ENCODE data around the gene TCN1. TPM values are rescaled to one million over a fixed set of nuclear protein-coding genes. Genes with fewer than 3 reads are reported as not detected.
"Not testable (repeated sequence)": the region's sequence is repeated elsewhere in the genome, so short reads cannot be mapped to it uniquely, and the experiment has no call there.

Gene TCN1
- total RNA-seq, 2 experiments from 2014 or later: not detected

DNA sequence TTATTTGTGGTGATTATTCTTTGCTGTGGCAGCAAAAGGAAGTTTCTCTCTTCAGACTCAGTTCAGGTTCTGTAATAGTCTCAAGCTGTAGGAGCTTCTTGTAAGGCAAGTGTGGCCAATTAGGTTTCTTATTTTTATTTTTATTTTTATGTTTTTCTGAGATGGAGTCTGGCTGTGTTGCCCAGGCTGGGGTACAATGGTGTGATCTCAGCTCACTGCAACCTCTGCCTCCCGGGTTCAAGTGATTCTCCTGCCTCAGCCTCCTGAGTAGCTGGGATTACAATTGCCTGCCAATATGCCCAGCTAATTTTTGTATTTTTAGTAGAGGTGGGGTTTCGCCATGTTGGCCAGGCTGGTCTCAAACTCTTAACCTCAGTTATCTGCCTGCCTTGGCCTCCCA lies 16.7 kb downstream of the TCN1 start:
- H3K27me3 Mint-ChIP-seq; H3K9me3 Mint-ChIP-seq; H3K4me1 Mint-ChIP-seq (ENCODE audit: low read depth); H3K36me3 Mint-ChIP-seq; H3K4me3 Mint-ChIP-seq; H3K27ac Mint-ChIP-seq; intact Hi-C loops (cut with micrococcal nuclease); DNase-seq; POLR2A ChIA-PET: not testable (repeated sequence)
- CTCF ChIA-PET: interaction anchor here (1.2 kb wide), 1 partner anchor 40 kb away, joined by 3 read pairs; no protein-coding TSS in a partner anchor

DNA sequence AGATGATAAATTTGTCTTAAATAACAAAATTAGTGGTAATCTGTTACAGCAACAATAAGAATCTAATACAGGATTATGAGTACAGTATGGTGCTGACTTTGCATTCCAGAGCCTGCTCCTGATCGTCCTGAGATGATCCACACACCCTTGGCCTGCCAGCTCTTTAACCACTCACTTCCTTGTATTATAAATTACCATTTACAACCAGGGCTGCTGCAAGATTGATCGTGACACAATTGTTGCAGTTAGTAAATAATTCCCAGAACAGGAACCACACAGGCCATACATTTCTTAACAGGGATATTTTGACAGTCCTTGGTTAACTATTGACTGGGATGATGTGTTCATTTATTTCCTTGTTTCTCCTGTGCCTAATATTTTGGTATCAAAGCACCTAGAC lies 17.2 kb downstream of the TCN1 start:
- Mint-ChIP-seq H3K36me3 (no peaks in the 10 kb centered on the region), H3K27ac (no peak overlapping the region), H3K4me3 (no peak overlapping the region), H3K4me1 (ENCODE audit: low read depth) (no peaks in the 10 kb centered on the region), H3K9me3 (no peaks in the 10 kb centered on the region), H3K27me3 (no peaks in the 10 kb centered on the region)
- CTCF ChIA-PET: interaction anchor here (1.2 kb wide), 1 partner anchor 40 kb away, joined by 3 read pairs; no protein-coding TSS in a partner anchor
- intact Hi-C loops (cut with micrococcal nuclease): no loop called here
- POLR2A ChIA-PET: no interaction called here
- no peak for DNase-seq

DNA sequence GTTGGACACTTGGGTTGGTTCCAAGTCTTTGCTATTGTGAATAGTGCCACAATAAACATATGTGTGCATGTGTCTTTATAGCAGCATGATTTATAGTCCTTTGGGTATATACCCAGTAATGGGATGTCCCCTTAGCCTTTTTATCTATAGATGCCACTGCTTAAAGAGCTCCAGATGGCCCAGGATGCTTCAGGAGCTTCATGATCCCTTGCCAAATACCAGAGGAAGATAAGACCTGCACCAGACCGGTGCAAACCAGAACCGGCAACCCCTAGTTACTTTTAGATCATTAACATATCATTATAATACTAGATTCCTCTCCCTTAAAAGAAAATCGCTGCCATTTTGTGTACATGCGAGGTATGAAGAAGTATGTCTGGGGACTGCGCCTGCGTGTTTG lies 17.8 kb downstream of the TCN1 start:
- CTCF ChIA-PET: interaction anchor here (1.2 kb wide), 1 partner anchor 39 kb away, joined by 3 read pairs; no protein-coding TSS in a partner anchor
- not testable (repeated sequence) for DNase-seq, H3K4me3 Mint-ChIP-seq

DNA sequence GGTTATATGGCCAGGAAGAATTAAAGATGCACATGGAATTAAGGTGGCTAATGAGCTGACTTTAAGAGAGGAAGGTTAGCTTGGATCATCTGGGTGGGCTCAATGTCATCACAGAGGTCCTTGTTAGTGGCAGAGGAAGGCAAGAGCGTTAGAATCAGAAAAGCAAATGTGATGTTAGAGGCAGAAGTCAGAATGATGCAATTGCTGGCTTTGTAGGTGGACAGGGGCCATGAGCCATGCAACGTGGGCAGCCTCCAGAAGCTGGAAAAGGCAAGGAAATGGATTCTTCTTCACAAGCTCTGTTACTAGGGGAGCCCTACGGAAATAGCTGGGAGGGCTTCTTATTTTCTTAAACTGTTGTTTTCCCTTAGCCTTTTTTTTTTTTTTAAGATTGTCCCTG lies 18.7 kb downstream of the TCN1 start:
- no peaks in the 10 kb centered on the region for H3K4me1 Mint-ChIP-seq (ENCODE audit: low read depth)
- no peak overlapping the region for H3K27ac Mint-ChIP-seq
- ChIA-PET CTCF (no interaction called here), POLR2A (no interaction called here)
- no peaks in the 10 kb centered on the region for H3K27me3 Mint-ChIP-seq
- H3K36me3 Mint-ChIP-seq: no peaks in the 10 kb centered on the region
- intact Hi-C loops (cut with micrococcal nuclease): no loop called here
- H3K4me3 Mint-ChIP-seq: no peak overlapping the region
- no peak for DNase-seq
- H3K9me3 Mint-ChIP-seq: no peaks in the 10 kb centered on the region

More for the DNA sequence above, 17.8 kb downstream of the TCN1 start:
- H3K36me3 Mint-ChIP-seq; H3K4me1 Mint-ChIP-seq (ENCODE audit: low read depth); H3K9me3 Mint-ChIP-seq; intact Hi-C loops (cut with micrococcal nuclease); H3K27ac Mint-ChIP-seq; H3K27me3 Mint-ChIP-seq; POLR2A ChIA-PET: not testable (repeated sequence)

DNA sequence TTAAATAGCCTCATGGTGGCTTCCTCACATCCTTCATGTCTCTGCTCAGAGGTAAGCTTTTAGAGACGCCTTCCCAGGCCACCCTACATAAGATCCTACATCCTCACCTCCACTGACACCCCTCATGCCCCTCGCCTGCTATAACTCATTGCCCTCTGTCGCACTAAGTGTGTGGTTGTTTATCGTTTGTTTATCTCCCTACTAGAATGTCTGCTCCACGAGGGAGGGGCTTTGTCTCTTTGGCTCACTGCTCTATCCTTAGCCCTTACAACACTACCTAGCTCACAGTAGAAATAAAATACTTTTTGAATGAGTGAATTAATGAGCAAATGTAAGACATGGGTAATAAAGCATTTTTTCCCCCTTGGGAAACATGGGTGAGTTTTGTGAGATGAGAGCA lies 19.7 kb downstream of the TCN1 start:
- intact Hi-C loops (cut with micrococcal nuclease): no loop called here

DNA sequence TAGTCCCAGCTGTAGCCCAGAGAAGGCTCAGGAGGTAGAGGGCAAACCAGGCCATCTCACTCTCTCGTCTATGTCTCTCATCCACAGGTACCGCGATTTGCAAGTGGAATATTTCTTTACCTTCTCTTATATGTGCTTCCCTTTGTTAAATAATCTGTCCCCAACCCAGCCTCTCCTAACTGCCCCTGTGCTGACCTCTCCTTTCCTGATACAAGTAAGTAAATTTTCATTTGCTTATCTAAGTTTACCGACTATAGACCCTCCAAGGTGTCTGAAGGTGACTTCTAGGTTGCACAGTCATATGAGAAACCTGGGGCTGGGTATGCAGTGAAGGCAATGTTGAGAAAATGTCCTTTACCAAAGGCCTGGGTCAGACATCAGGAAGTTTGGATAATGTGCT lies 20.9 kb downstream of the TCN1 start, which contains the start of gene CBLIF:
CBLIF (minus strand) TSS at position 101 of the 400 bp plus-strand sequence; CDS start at position 55, 46 bp downstream.
- CTCF ChIA-PET: no interaction called here
- Mint-ChIP-seq H3K27ac (no peak within 1 kb of the TSS), H3K36me3 (no peaks in the 10 kb centered on the region), H3K4me1 (ENCODE audit: low read depth) (no peaks in the 10 kb centered on the region), H3K27me3 (no peaks in the 10 kb centered on the region), H3K4me3 (no peak within 1 kb of the TSS), H3K9me3 (no peaks in the 10 kb centered on the region)
- intact Hi-C loops (cut with micrococcal nuclease): no loop called here
- DNase-seq: no peak
- POLR2A ChIA-PET: no interaction called here

More for the DNA sequence above, 19.7 kb downstream of the TCN1 start:
- Mint-ChIP-seq H3K4me3 (no peak overlapping the region), H3K27ac (no peak overlapping the region), H3K36me3 (no peaks in the 10 kb centered on the region), H3K27me3 (no peaks in the 10 kb centered on the region), H3K9me3 (no peaks in the 10 kb centered on the region), H3K4me1 (ENCODE audit: low read depth) (no peaks in the 10 kb centered on the region)
- ChIA-PET CTCF (interaction anchor here (0.7 to 1.1 kb wide), 2 partner anchors 8 to 91 kb away, joined by 3 read pairs; no protein-coding TSS in a partner anchor), POLR2A (no interaction called here)
- no peak for DNase-seq

DNA sequence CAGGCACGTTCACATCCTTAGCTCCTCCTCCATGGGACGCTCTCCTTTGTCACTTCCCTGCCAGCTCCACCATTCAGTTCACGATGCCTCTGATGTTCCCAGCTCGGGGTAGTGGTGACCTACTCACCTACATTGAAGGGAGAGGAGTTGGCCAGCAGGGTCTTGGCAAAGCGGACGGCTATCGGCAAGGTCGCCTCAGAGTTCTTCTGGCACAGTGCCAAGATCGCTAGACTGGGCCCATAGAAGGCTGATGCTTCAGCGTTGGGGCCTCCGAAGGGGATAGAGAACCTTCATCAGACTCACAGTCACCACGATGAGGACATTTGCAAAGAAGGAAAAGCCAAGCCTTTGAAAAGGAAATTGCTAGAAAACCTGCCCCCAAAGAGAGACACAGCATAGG lies 24.0 kb downstream of the TCN1 start:
- intact Hi-C loops (cut with micrococcal nuclease): no loop called here
- H3K27ac Mint-ChIP-seq: no peak overlapping the region
- no peaks in the 10 kb centered on the region for H3K36me3 Mint-ChIP-seq
- ChIA-PET CTCF (no interaction called here), POLR2A (no interaction called here)
- H3K4me1 Mint-ChIP-seq (ENCODE audit: low read depth): no peaks in the 10 kb centered on the region
- no peak for DNase-seq
- H3K27me3 Mint-ChIP-seq: no peaks in the 10 kb centered on the region
- no peak overlapping the region for H3K4me3 Mint-ChIP-seq
- no peaks in the 10 kb centered on the region for H3K9me3 Mint-ChIP-seq

DNA sequence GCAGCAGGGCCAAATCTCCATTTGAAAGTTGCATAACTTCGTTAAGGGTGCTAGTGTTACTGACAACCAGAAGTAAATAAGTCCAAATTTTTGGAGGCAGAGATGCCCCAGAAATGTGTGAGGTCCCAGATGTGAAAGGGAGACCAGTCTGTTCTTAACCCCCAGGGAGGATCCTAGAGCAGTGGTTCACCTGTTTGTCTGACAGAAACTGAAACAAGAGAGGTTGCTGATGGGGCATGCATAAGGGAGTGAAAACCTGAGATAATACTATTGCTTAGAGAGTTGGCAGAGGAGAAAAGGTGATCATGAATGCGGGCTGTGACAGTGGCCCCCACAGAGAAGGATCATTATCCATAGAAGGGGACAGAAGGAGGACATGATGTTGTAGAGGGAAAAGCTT lies 24.8 kb downstream of the TCN1 start:
- DNase-seq: no peak
- no peaks in the 10 kb centered on the region for H3K4me1 Mint-ChIP-seq (ENCODE audit: low read depth)
- H3K27me3 Mint-ChIP-seq: no peaks in the 10 kb centered on the region
- no peak overlapping the region for H3K4me3 Mint-ChIP-seq
- intact Hi-C loops (cut with micrococcal nuclease): no loop called here
- ChIA-PET CTCF (no interaction called here), POLR2A (interaction anchor here (0.6 kb wide), 1 partner anchor 985 kb away, joined by 3 read pairs; no protein-coding TSS in a partner anchor)
- no peak overlapping the region for H3K27ac Mint-ChIP-seq
- no peaks in the 10 kb centered on the region for H3K36me3 Mint-ChIP-seq
- no peaks in the 10 kb centered on the region for H3K9me3 Mint-ChIP-seq

DNA sequence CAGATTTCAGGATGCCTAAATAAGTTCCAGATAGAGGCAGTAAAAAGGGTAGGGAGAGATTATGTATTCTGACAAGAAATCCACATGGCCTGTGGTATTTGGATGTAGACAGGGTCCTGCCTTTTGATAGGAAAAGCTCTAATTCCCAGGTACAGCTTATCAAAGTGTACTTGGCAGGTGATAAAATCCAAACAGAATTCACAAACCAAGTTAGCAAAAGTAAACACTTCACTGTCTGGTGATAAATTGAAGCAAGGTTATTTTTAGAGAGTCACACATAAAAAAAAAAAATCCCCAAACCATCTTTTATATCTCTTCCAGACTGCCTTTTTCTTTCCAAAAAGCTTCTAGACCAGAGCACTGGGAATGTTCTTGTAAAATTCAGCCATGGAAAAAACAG lies 26.7 kb downstream of the TCN1 start:
- POLR2A ChIA-PET: no interaction called here
- Mint-ChIP-seq H3K27me3 (peaks cover under 1% of the 10 kb centered on the region), H3K27ac (no peak overlapping the region), H3K36me3 (no peaks in the 10 kb centered on the region), H3K4me3 (no peak overlapping the region), H3K4me1 (ENCODE audit: low read depth) (no peaks in the 10 kb centered on the region), H3K9me3 (no peaks in the 10 kb centered on the region)
- CTCF ChIA-PET: no interaction called here
- intact Hi-C loops (cut with micrococcal nuclease): no loop called here
- DNase-seq: no peak

DNA sequence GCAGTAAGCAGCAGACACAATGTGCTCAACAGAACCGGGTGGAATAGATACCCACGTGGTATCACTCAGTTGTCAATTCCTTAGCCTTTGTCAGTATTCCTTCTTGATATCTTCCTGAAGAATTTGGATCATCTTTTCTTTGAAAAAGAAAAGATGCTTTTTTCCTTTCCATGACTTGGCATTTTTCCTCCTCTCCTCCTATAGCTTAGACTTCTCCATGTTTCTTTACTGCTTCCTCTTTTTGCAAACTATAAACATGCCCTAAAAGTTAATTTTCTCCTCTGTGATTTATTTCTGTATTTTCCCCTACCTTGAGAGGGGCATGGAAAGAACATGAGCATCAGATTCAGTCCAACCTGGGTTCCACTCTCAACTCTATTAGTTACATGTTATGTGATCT lies 32.7 kb downstream of the TCN1 start:
- Mint-ChIP-seq H3K4me3 (no peak overlapping the region), H3K36me3 (no peaks in the 10 kb centered on the region), H3K4me1 (ENCODE audit: low read depth) (peaks cover 3% of the 10 kb centered on the region), H3K27ac (no peak overlapping the region), H3K9me3 (no peaks in the 10 kb centered on the region), H3K27me3 (peaks cover 2% of the 10 kb centered on the region)
- no peak for DNase-seq
- intact Hi-C loops (cut with micrococcal nuclease): no loop called here
- CTCF ChIA-PET: no interaction called here
- POLR2A ChIA-PET: no interaction called here

DNA sequence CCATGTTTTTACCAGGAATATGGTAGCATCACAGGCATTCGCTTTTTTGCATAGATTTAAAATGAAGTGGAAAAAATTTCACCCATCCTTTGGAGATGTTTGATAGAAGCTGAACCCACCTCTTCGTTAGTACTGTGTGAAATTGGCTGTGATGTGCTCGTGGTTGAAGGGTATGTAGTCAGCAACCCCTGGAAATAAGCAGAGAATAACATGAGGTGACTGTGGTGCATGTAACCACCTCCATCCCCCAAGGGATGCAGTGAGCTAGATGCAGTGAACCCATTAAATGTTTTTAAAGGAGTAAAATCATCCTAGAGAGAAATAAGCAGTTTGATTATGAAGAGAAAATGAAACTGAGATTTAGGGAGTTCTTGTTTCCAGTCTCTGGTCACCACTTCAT lies 36.9 kb downstream of the TCN1 start:
- H3K36me3 Mint-ChIP-seq: no peaks in the 10 kb centered on the region

DNA sequence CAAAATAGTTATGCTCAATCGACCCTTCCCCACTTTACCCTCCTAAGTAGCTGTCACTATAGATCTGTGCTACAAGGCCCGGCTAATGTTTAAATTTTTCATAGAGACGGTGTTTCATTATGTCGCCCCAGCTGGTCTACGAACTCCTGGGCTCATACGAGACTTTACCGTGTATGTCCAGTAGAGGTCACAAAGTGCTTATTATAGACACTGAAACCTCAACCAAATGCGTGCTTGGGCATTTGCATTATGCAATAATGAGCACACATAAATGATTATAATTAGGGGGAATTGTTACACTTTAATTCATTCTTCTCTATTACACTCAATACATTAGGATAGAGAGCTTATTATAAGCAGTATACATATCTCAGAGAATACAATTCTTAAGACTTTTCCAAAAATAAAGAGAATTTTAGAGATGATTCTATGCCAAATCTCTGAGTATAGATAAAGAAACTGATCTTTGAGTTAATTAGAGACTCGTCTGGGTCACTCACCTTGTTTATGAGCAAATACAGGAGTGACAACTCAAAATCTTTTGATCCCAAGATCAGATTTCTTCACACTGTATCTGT lies 43.2 kb downstream of the TCN1 start:
- Mint-ChIP-seq H3K36me3 (no peaks in the 10 kb centered on the region), H3K27me3 (no peaks in the 10 kb centered on the region), H3K4me3 (no peak overlapping the region), H3K9me3 (no peaks in the 10 kb centered on the region), H3K4me1 (ENCODE audit: low read depth) (peaks cover 8% of the 10 kb centered on the region), H3K27ac (no peak overlapping the region)
- DNase-seq: peak; percentile 17
- POLR2A ChIA-PET: no interaction called here
- CTCF ChIA-PET: interaction anchor here (0.7 to 4.0 kb wide), 10 partner anchors 13 to 687 kb away, joined by 3 to 27 read pairs (median 3); partner anchors contain the start of gene MRPL16
- intact Hi-C loops (cut with micrococcal nuclease): loop anchor here (1.0 to 5.0 kb wide), 3 partner anchors 96 to 370 kb away; no protein-coding TSS in a partner anchor

More for the DNA sequence above, 36.9 kb downstream of the TCN1 start:
- ChIA-PET POLR2A (no interaction called here), CTCF (interaction anchor here (0.6 kb wide), 1 partner anchor 268 kb away, joined by 4 read pairs; no protein-coding TSS in a partner anchor)
- Mint-ChIP-seq H3K27ac (no peak overlapping the region), H3K4me1 (ENCODE audit: low read depth) (peaks cover 3% of the 10 kb centered on the region), H3K9me3 (no peaks in the 10 kb centered on the region), H3K27me3 (no peaks in the 10 kb centered on the region), H3K4me3 (no peak overlapping the region)
- DNase-seq: no peak
- intact Hi-C loops (cut with micrococcal nuclease): no loop called here

DNA sequence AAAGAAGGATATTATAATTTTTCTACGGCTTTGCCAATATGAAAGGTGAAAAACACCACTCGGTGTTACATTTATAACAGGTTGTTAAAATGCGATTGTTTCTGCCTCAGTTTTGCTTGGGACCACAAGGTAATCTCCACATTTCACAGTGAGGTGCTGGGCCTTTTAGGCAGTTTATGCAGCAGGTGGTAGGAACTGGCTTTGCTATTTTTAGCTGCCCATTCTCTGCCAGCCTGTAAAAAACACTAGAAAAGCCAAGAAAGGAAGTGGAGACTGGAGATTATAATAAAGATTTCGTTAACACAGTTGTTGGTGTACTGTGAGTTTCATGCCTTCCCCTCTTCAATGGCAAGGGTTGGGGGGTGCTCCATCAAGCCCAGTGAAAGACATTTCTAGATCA lies 47.7 kb downstream of the TCN1 start:
- Mint-ChIP-seq H3K9me3 (no peaks in the 10 kb centered on the region), H3K4me1 (ENCODE audit: low read depth) (peaks cover 11% of the 10 kb centered on the region), H3K27me3 (no peaks in the 10 kb centered on the region), H3K36me3 (no peaks in the 10 kb centered on the region), H3K27ac (no peak overlapping the region), H3K4me3 (no peak overlapping the region)
- intact Hi-C loops (cut with micrococcal nuclease): no loop called here
- ChIA-PET CTCF (interaction anchor here (2.7 kb wide), 1 partner anchor 100 kb away, joined by 9 read pairs; no protein-coding TSS in a partner anchor), POLR2A (no interaction called here)
- DNase-seq: no peak
